Keratinocyte (primary cell): Measurements from ENCODE around the gene SNW1.

Experiments
- CTCF ChIP-seq, 3 experiments: IDR thresholded peaks in 1 of 3; conservative IDR thresholded peaks in 1 of 3; optimal IDR thresholded peaks in 1 of 3; 2 replicates in 2 of 3; 3 replicates in 1 of 3; pipeline versions ENCODE3 to v1.5.1; 2011; ENCODE audit warnings: low read length in 3 of 3, mild to moderate bottlenecking in 3 of 3, moderate library complexity in 2 of 3, control low read depth in 1 of 3, inconsistent platforms in 1 of 3; ENCODE audit not compliant: insufficient read depth in 2 of 3; ENCODE audit errors: extremely low read depth in 1 of 3
- EZH2 ChIP-seq: IDR thresholded peaks from one replicate; pipeline ENCODE4 v1.6.1; 2012; ENCODE audit warnings: inconsistent platforms, mild to moderate bottlenecking, low read length, moderate library complexity

GRCh38 chr14:77746064-77746702, 14.8 kb downstream of the SNW1 start:
- TF ChIP-seq EZH2 (no peak), CTCF (optimal IDR thresholded peaks at IDR 0.05 in 1 of 3, IDR thresholded peaks at IDR 0.05 in 1 of 3, conservative IDR thresholded peaks at IDR 0.05 in 1 of 3; ENCODE audit: extremely low read depth in 1 of 3, insufficient read depth in 2 of 3, low read length in 3 of 3) (no peak)
